GM13976 (cell line): ENCODE results near the gene NEMP2.

ENCODE experiments used
- DNase-seq: peaks from one replicate; pipeline ENCODE4 v3.0.0; 2012; ENCODE audit warnings: low spot score
- CTCF ChIP-seq: IDR thresholded peaks from 2 replicates; pipeline ENCODE4 v1.5.1; 2012; ENCODE audit warnings: borderline replicate concordance, mild to moderate bottlenecking; ENCODE audit not compliant: insufficient read depth; ENCODE audit errors: extremely low read depth, missing control alignments, control extremely low read depth
- in situ Hi-C: fragments of 300-500 bp; cut with MboI; formaldehyde crosslinking; loops from one replicate; pipeline ENCODE4 v1.12.0; 2022; ENCODE audit warnings: low sequenced_read_pairs, mixed read lengths, inconsistent platforms; ENCODE audit not compliant: unreplicated experiment

Gene NEMP2

GRCh38 chr2:190545555-190546385, 11.2 kb upstream of the NEMP2 start:
- TF ChIP-seq CTCF: no peak
- in situ Hi-C loops: no loop called here
- no peak for DNase-seq

- no peak for DNase-seq
- no peak for TF ChIP-seq CTCF
- in situ Hi-C loops: no loop called here
Measured at GRCh38 chr2:190545093-190545492, 10.6 kb upstream of the NEMP2 start.

GRCh38 chr2:190540048-190540447, 5.5 kb upstream of the NEMP2 start:
- no peak for DNase-seq
- in situ Hi-C loops: no loop called here
- no peak for TF ChIP-seq CTCF

GRCh38 chr2:190538201-190538600, 3.7 kb upstream of the NEMP2 start:
- in situ Hi-C loops: no loop called here
- DNase-seq: no peak
- TF ChIP-seq CTCF: no peak

- no peak for TF ChIP-seq CTCF
- no peak for DNase-seq
- in situ Hi-C loops: no loop called here
Measured at GRCh38 chr2:190537765-190538164, 3.2 kb upstream of the NEMP2 start.

- no peak for DNase-seq
- TF ChIP-seq CTCF: no peak
Measured at GRCh38 chr2:190535586-190535985, 1.1 kb upstream of the NEMP2 start.

More at GRCh38 chr2:190535586-190535985, 1.1 kb upstream of the NEMP2 start:
- in situ Hi-C loops: no loop called here
